Vagina (tissue), 2 donors: ENCODE results near the gene ATP5ME. TPM values are rescaled to one million over a fixed set of nuclear protein-coding genes. Genes with fewer than 3 reads are reported as not detected.

ENCODE experiments used
- DNase-seq, 2 donors: peaks; one replicate each; pipeline ENCODE4 v3.0.0-alpha.2; 2017; ENCODE audit errors: extremely low spot score in 2 of 2
- H3K27ac ChIP-seq: fragments of 200-600 bp; sonication (generic); one replicate; pipeline ENCODE4 v1.5.1; 2019
- H3K27me3 ChIP-seq: fragments of 200-600 bp; sonication (generic); one replicate; pipeline ENCODE4 v1.5.1; 2019
- H3K36me3 ChIP-seq, 2 donors: fragments of 200-600 bp; sonication (generic); one replicate each; pipeline ENCODE4 v1.5.1; 2017 to 2019
- H3K4me1 ChIP-seq: fragments of 200-600 bp; sonication (generic); one replicate; pipeline ENCODE4 v1.5.1; 2019
- H3K4me3 ChIP-seq, 2 donors: fragments of 200-600 bp; sonication (generic); 1 replicate in 1 of 2; 2 replicates in 1 of 2; pipeline ENCODE4 v1.5.1; 2016 to 2019
- H3K9me3 ChIP-seq: fragments of 200-600 bp; sonication (generic); one replicate; pipeline ENCODE4 v1.5.1; 2019
- POLR2A ChIP-seq, 2 donors: fragments of 450-650 bp; IDR thresholded peaks; one replicate each; pipeline ENCODE4 v1.6.1; 2017; ENCODE audit warnings: antibody characterized with exemption in 2 of 2, mild to moderate bottlenecking in 2 of 2, moderate library complexity in 2 of 2
- POLR2AphosphoS5 ChIP-seq, 2 donors: sonication (generic); formaldehyde crosslinking; IDR thresholded peaks; one replicate each; pipeline ENCODE4 v1.9.0; 2017; ENCODE audit warnings: antibody characterized with exemption in 2 of 2, mild to moderate bottlenecking in 2 of 2, low read depth in 1 of 2; ENCODE audit not compliant: insufficient read depth in 1 of 2
- intact Hi-C: fragments of 100-400 bp; cut with DNase I; formaldehyde crosslinking; loops from one replicate; pipeline ENCODE4 v1.15.1; 2023
- total RNA-seq: library from RNA; depleted of rRNA; stranded (reverse); fragments of >200 nt; gene quantifications from one replicate; pipeline ENCODE4 v1.2.3, GENCODE V29; 2016
- TF ChIP-seq, protein P1 (sequence below), 3 experiments: fragments of 450-650 bp in 2 of 3; fragments of 200-600 bp in 1 of 3; sonication (generic) in 1 of 3; IDR thresholded peaks; one replicate each; pipeline ENCODE4 v1.5.1; 2017 to 2019; ENCODE audit warnings: antibody characterized with exemption in 3 of 3, mild to moderate bottlenecking in 2 of 3, moderate library complexity in 2 of 3

ATP5ME gene
- total RNA-seq, 1 donor from 2014 or later: 181 TPM

DNA sequence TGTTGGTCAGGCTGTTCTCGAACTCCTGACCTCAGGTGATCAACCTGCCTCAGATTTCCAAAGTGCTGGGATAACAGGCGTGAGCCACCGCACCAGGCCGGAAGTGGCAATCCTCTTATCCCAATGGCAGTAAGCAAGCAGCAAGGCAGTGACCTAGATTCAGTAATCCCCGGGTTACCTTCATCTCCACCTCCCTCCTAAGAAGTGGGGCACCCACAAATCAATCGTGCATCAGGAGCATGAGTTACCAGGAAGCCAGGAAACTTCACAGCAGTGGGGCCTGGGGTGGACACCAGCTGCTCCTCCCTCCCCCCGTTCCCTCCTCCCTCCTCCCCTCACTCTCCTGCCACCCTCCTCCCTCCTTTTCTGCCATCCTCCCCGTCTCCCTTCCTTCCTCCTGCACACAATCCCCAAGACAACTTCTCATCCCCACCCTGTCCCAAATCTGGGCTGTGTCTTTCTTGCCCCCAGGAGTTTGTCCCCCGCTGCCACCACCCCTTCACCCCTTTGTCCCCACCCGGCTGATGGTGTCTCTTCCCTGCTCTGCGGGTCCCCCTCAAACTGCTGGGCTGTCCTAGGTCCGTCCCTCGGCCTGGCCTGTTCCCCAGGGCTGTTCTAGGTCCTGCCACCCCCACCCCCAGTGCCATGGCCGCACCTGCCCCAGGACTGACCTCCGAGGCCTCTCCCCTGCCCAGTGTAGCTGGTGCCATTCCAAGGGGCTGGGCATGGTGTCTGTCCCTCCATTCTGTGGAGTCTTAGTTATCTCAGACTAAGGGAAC lies 46.5 kb downstream of the ATP5ME start:
- Histone ChIP-seq H3K36me3 (no peaks in the 10 kb centered on the region), H3K4me3 (no peak overlapping the region), H3K4me1 (no peaks in the 10 kb centered on the region), H3K27ac (no peak overlapping the region), H3K9me3 (no peaks in the 10 kb centered on the region), H3K27me3 (no peaks in the 10 kb centered on the region)
- TF ChIP-seq POLR2A (IDR thresholded peaks at IDR 0.05) (no peak), POLR2AphosphoS5 (IDR thresholded peaks at IDR 0.05; ENCODE audit: insufficient read depth in 1 of 2, low read depth in 1 of 2) (no peak)
- TF ChIP-seq, protein P1, sequence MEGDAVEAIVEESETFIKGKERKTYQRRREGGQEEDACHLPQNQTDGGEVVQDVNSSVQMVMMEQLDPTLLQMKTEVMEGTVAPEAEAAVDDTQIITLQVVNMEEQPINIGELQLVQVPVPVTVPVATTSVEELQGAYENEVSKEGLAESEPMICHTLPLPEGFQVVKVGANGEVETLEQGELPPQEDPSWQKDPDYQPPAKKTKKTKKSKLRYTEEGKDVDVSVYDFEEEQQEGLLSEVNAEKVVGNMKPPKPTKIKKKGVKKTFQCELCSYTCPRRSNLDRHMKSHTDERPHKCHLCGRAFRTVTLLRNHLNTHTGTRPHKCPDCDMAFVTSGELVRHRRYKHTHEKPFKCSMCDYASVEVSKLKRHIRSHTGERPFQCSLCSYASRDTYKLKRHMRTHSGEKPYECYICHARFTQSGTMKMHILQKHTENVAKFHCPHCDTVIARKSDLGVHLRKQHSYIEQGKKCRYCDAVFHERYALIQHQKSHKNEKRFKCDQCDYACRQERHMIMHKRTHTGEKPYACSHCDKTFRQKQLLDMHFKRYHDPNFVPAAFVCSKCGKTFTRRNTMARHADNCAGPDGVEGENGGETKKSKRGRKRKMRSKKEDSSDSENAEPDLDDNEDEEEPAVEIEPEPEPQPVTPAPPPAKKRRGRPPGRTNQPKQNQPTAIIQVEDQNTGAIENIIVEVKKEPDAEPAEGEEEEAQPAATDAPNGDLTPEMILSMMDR (IDR thresholded peaks at IDR 0.05): no peak
- no peak for DNase-seq
- intact Hi-C loops: no loop called here

DNA sequence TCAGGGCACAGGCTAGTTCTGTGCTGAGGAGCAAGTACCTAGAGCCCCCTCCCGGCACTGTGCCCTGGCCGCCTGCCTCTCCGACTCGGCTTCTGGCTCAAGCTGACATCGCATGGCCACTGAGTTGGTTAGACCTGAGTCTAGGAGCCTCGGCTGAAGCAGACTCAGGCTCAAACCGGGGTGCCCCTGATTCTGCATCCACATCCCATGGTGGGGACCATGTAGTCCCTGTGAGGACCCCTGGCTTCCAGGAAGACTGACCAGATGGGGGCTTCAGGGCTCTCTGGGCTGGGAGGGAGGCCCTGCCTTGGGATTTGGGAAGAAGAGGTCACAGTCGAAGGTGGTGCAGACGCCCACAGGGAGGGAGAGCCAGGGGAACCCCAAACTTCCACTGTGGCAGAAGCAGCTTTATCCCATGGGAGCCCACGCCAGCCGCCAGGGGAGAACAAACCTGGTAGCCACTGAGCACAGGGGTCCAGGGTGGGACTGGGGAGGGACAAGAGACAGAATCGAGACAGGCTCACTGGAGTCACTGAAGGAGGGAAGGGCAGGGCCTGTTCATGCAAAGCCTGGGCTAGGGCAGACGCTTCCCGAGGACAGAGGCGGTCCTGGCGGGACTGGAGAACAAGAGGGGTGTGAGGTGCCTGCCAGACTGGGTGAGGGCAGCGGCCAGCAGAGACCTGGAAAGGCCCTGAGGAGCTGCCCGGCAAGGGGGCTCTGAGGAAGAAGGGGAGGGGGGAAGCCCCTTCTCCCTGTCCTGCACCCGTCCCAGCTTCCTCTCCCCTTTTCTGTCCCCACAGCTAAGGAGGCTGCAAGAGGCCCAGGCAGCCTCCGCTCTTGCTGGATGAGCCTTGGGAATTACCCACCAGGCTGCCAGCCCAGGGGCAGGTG lies 47.6 kb downstream of the ATP5ME start:
- no peaks in the 10 kb centered on the region for H3K4me1 ChIP-seq
- H3K27ac ChIP-seq: no peak overlapping the region
- DNase-seq: no peak
- intact Hi-C loops: no loop called here
- H3K9me3 ChIP-seq: no peaks in the 10 kb centered on the region
- H3K36me3 ChIP-seq: no peaks in the 10 kb centered on the region
- H3K4me3 ChIP-seq: no peak overlapping the region
- TF ChIP-seq POLR2A (IDR thresholded peaks at IDR 0.05) (no peak), POLR2AphosphoS5 (IDR thresholded peaks at IDR 0.05; ENCODE audit: insufficient read depth in 1 of 2, low read depth in 1 of 2) (no peak)
- TF ChIP-seq, protein P1 (IDR thresholded peaks at IDR 0.05): no peak
- no peaks in the 10 kb centered on the region for H3K27me3 ChIP-seq

- intact Hi-C loops: no loop called here
- Histone ChIP-seq H3K36me3 (no peaks in the 10 kb centered on the region), H3K27ac (no peak overlapping the region), H3K27me3 (no peaks in the 10 kb centered on the region), H3K4me1 (no peaks in the 10 kb centered on the region), H3K4me3 (no peak overlapping the region), H3K9me3 (no peaks in the 10 kb centered on the region)
- DNase-seq: no peak
- TF ChIP-seq POLR2A (IDR thresholded peaks at IDR 0.05) (no peak), POLR2AphosphoS5 (IDR thresholded peaks at IDR 0.05; ENCODE audit: insufficient read depth in 1 of 2, low read depth in 1 of 2) (no peak)
- TF ChIP-seq, protein P1 (IDR thresholded peaks at IDR 0.05): no peak
Observed at GRCh38 chr4:625631-626161, 48.4 kb downstream of the ATP5ME start.

DNA sequence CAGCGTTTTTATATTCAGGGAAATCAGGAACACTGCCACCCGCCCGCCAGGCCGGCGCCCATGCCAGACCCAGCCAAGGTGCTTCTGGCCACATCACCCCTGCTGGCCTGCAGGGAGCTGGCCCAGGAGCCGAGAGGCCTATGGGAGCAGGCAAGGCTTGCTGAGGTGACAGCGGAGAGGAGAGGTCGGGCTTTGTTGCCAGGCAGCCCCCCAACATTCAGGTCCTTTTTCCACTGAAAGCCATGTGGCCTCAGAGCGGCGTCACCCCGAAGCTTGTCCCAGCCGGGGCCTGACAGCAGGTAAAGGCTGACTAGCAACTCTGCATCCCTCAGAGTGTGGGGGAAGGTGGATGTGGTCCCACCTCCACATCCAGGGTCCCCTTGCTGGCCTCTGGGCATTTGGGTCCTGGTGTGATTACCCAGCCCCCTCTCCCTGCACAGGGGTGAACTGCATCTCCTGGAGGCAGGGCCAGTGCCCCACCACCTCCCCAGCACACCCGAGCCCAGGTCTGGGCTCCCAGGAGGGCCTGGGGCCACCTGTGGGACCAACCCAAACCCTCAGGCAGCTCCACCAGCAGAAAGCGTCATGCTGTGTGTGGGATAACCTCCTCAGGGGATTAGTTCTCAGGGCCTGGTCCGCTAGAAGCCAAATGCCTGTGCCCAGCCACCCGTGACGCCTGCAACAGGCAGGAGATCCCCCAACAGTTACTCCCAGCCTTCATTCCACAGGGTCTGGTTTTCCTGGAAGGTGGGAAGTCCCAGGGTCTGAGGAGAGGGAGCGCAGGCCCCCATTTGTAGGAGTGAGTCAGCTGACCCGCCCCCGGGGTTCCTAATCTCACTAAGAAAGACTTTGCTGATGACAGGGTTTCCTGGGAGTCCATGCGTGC lies 49.1 kb downstream of the ATP5ME start, which contains the start of gene PDE6B:
Gene PDE6B, plus strand, starts transcription at position 869 of the 886 bp plus-strand sequence. CDS start 54 bp downstream, outside the sequence.
- Histone ChIP-seq H3K27ac (no peak within 1 kb of the TSS), H3K36me3 (no peaks in the 10 kb centered on the region), H3K4me1 (no peaks in the 10 kb centered on the region), H3K4me3 (no peak within 1 kb of the TSS), H3K27me3 (no peaks in the 10 kb centered on the region), H3K9me3 (no peaks in the 10 kb centered on the region)
- TF ChIP-seq POLR2AphosphoS5 (IDR thresholded peaks at IDR 0.05; ENCODE audit: insufficient read depth in 1 of 2, low read depth in 1 of 2) (no peak), POLR2A (IDR thresholded peaks at IDR 0.05) (no peak)
- DNase-seq: no peak
- intact Hi-C loops: no loop called here
